ENCODE data around the gene IQGAP2.
"Not testable (repeated sequence)": the region's sequence is repeated elsewhere in the genome, so short reads cannot be mapped to it uniquely, and the experiment has no call there.

IQGAP2 gene

GRCh38 chr5:76503929-76504328 lies 100.8 kb downstream of the IQGAP2 start:
- DNase-seq (ENCODE audit: low read depth in 2 of 2) = no peak

GRCh38 chr5:76504901-76505564 lies 101.9 kb downstream of the IQGAP2 start:
- no peak for DNase-seq (ENCODE audit: low read depth in 2 of 2)

GRCh38 chr5:76513476-76513875 lies 110.4 kb downstream of the IQGAP2 start:
- no peak for DNase-seq (ENCODE audit: low read depth in 2 of 2)

GRCh38 chr5:76514292-76514691 lies 111.2 kb downstream of the IQGAP2 start:
- no peak for DNase-seq (ENCODE audit: low read depth in 2 of 2)

GRCh38 chr5:76514713-76515112 lies 111.6 kb downstream of the IQGAP2 start:
- DNase-seq (ENCODE audit: low read depth in 2 of 2) = no peak

- no peak for DNase-seq (ENCODE audit: low read depth in 2 of 2)
Observed at GRCh38 chr5:76517334-76517733, 114.2 kb downstream of the IQGAP2 start.

GRCh38 chr5:76518246-76518645 lies 115.2 kb downstream of the IQGAP2 start:
- not testable (repeated sequence) for DNase-seq (ENCODE audit: low read depth in 2 of 2)

GRCh38 chr5:76521240-76521758 lies 118.2 kb downstream of the IQGAP2 start:
- peak; percentile 47 to 50 for DNase-seq (ENCODE audit: low read depth in 2 of 2)

- no peak for DNase-seq (ENCODE audit: low read depth in 2 of 2)
Observed at GRCh38 chr5:76522103-76522935, 119.2 kb downstream of the IQGAP2 start.

GRCh38 chr5:76524101-76524835 lies 121.2 kb downstream of the IQGAP2 start:
- DNase-seq (ENCODE audit: low read depth in 2 of 2) = no peak

GRCh38 chr5:76524868-76525267 lies 121.8 kb downstream of the IQGAP2 start:
- no peak for DNase-seq (ENCODE audit: low read depth in 2 of 2)

GRCh38 chr5:76525956-76526355 lies 122.9 kb downstream of the IQGAP2 start:
- no peak for DNase-seq (ENCODE audit: low read depth in 2 of 2)

- DNase-seq (ENCODE audit: low read depth in 2 of 2) = no peak
Observed at GRCh38 chr5:76526950-76527583, 124.0 kb downstream of the IQGAP2 start.

GRCh38 chr5:76527685-76528161 lies 124.6 kb downstream of the IQGAP2 start:
- no peak for DNase-seq (ENCODE audit: low read depth in 2 of 2)

- DNase-seq (ENCODE audit: low read depth in 2 of 2) = no peak
Observed at GRCh38 chr5:76528547-76529331, 125.7 kb downstream of the IQGAP2 start.

- no peak for DNase-seq (ENCODE audit: low read depth in 2 of 2)
Observed at GRCh38 chr5:76529464-76530344, 126.6 kb downstream of the IQGAP2 start.

- no peak for DNase-seq (ENCODE audit: low read depth in 2 of 2)
Observed at GRCh38 chr5:76532052-76532451, 129.0 kb downstream of the IQGAP2 start.

GRCh38 chr5:76532973-76533372 lies 129.9 kb downstream of the IQGAP2 start:
- no peak for DNase-seq (ENCODE audit: low read depth in 2 of 2)

- DNase-seq (ENCODE audit: low read depth in 2 of 2) = no peak
Observed at GRCh38 chr5:76535577-76535976, 132.5 kb downstream of the IQGAP2 start.

- no peak for DNase-seq (ENCODE audit: low read depth in 2 of 2)
Observed at GRCh38 chr5:76537073-76537543, 134.0 kb downstream of the IQGAP2 start.

All from fibroblast of skin of left biceps (primary cell).